MCF 10A (cell line): Measurements from ENCODE around the gene PLCZ1. TPM values are rescaled to one million over a fixed set of nuclear protein-coding genes. Genes with fewer than 3 reads are reported as not detected.

Experiments
- BruUV-seq: library from RNA; stranded (reverse); fragments of 400-500 nt; replicated peaks from 2 replicates; lab custom pipeline; 2021; lab: Mats Ljungman, UMichigan
- CTCF ChIA-PET: fragments of 300-600 bp; sonication (Branson Sonifier 250); formaldehyde crosslinking; extraction: SDS; loops from one replicate; lab custom pipeline; 2021; ENCODE audit warnings: antibody characterized with exemption, inconsistent platforms; lab: Yijun Ruan, JAX
- POLR2A ChIA-PET: fragments of 300-600, 350-650 bp; sonication (Branson Sonifier 250); formaldehyde crosslinking; extraction: SDS; loops from one replicate; lab custom pipeline; 2020; ENCODE audit warnings: antibody characterized with exemption, inconsistent platforms; lab: Yijun Ruan, JAX
- DNase-seq: peaks from one replicate; pipeline ENCODE4 v3.0.0-alpha.2; 2018; ENCODE audit not compliant: unreplicated experiment
- H3K27ac Mint-ChIP-seq: one replicate; pipeline ENCODE4 v1.8.0; 2022; ENCODE audit warnings: mild to moderate bottlenecking, low read depth, mixed read lengths; ENCODE audit not compliant: unreplicated experiment
- H3K27me3 Mint-ChIP-seq: one replicate; pipeline ENCODE4 v1.8.0; 2022; ENCODE audit warnings: mixed read lengths; ENCODE audit not compliant: insufficient read depth, unreplicated experiment
- H3K36me3 Mint-ChIP-seq: one replicate; pipeline ENCODE4 v1.8.0; 2022; ENCODE audit warnings: mild to moderate bottlenecking, moderate library complexity, mixed read lengths; ENCODE audit not compliant: insufficient read depth, unreplicated experiment
- H3K4me1 Mint-ChIP-seq: one replicate; pipeline ENCODE4 v1.8.0; 2022; ENCODE audit warnings: mixed read lengths; ENCODE audit not compliant: insufficient read depth, unreplicated experiment
- H3K4me3 Mint-ChIP-seq: one replicate; pipeline ENCODE4 v1.8.0; 2022; ENCODE audit warnings: mild to moderate bottlenecking, moderate library complexity, mixed read lengths; ENCODE audit not compliant: unreplicated experiment
- H3K9me3 Mint-ChIP-seq: one replicate; pipeline ENCODE4 v1.8.0; 2022; ENCODE audit warnings: mixed read lengths; ENCODE audit not compliant: unreplicated experiment
- CTCF ChIP-seq: fragments of 200-600 bp; IDR thresholded peaks from one replicate; pipeline ENCODE4 v1.8.0; 2022; ENCODE audit warnings: antibody characterized with exemption, mild to moderate bottlenecking; ENCODE audit not compliant: unreplicated experiment
- intact Hi-C: fragments of 100-400 bp; cut with micrococcal nuclease; formaldehyde crosslinking; loops from 2 replicates; pipeline ENCODE4 v1.14.1; 2022
- total RNA-seq: library from RNA; stranded (reverse); gene quantifications from 2 replicates; pipeline ENCODE4 v1.2.3, GENCODE V29; 2022

The PLCZ1 gene
- total RNA-seq, 1 experiment from 2014 or later = not detected

GRCh38 chr12:18751866-18752265, 14.1 kb upstream of the PLCZ1 start:
- H3K27me3 Mint-ChIP-seq = no peaks in the 10 kb centered on the region
- no peak for DNase-seq
- CTCF ChIA-PET = interaction anchor here (1.0 kb wide), 1 partner anchor 20 kb away, joined by 3 read pairs; no protein-coding TSS in a partner anchor
- H3K9me3 Mint-ChIP-seq = no peaks in the 10 kb centered on the region
- TF ChIP-seq CTCF = no peak
- H3K4me1 Mint-ChIP-seq = no peaks in the 10 kb centered on the region
- no peak overlapping the region for H3K4me3 Mint-ChIP-seq
- intact Hi-C loops = no loop called here
- POLR2A ChIA-PET = interaction anchor here (0.6 kb wide), 1 partner anchor 602 kb away, joined by 3 read pairs; no protein-coding TSS in a partner anchor
- H3K36me3 Mint-ChIP-seq = no peaks in the 10 kb centered on the region
- H3K27ac Mint-ChIP-seq = no peak overlapping the region
- BruUV-seq = no TSS peak

- intact Hi-C loops = no loop called here
- no peaks in the 10 kb centered on the region for H3K4me1 Mint-ChIP-seq
- ChIA-PET CTCF (no interaction called here), POLR2A (no interaction called here)
- BruUV-seq = no TSS peak
- no peaks in the 10 kb centered on the region for H3K36me3 Mint-ChIP-seq
- H3K27me3 Mint-ChIP-seq = no peaks in the 10 kb centered on the region
- H3K4me3 Mint-ChIP-seq = no peak overlapping the region
- DNase-seq = peak; percentile 16
- TF ChIP-seq CTCF = no peak
- H3K27ac Mint-ChIP-seq = no peak overlapping the region
- no peaks in the 10 kb centered on the region for H3K9me3 Mint-ChIP-seq
These were observed 12.3 kb upstream of the PLCZ1 start for GRCh38 chr12:18750085-18750484.

- TF ChIP-seq CTCF = no peak
- Mint-ChIP-seq H3K27ac (no peak overlapping the region), H3K4me1 (no peaks in the 10 kb centered on the region), H3K4me3 (no peak overlapping the region), H3K36me3 (no peaks in the 10 kb centered on the region), H3K9me3 (no peaks in the 10 kb centered on the region), H3K27me3 (no peaks in the 10 kb centered on the region)
- CTCF ChIA-PET = no interaction called here
- no peak for DNase-seq
- POLR2A ChIA-PET = no interaction called here
- no TSS peak for BruUV-seq
- intact Hi-C loops = no loop called here
These were observed 11.7 kb upstream of the PLCZ1 start for GRCh38 chr12:18749386-18749957.

- DNase-seq = no peak
- CTCF ChIA-PET = no interaction called here
- Mint-ChIP-seq H3K4me3 (no peak overlapping the region), H3K27me3 (no peaks in the 10 kb centered on the region), H3K9me3 (no peaks in the 10 kb centered on the region), H3K4me1 (no peaks in the 10 kb centered on the region), H3K36me3 (no peaks in the 10 kb centered on the region), H3K27ac (no peak overlapping the region)
- intact Hi-C loops = no loop called here
- POLR2A ChIA-PET = interaction anchor here (0.6 kb wide), 1 partner anchor 552 kb away, joined by 4 read pairs; no protein-coding TSS in a partner anchor
- BruUV-seq = no TSS peak
- TF ChIP-seq CTCF = no peak
These were observed 10.1 kb upstream of the PLCZ1 start for GRCh38 chr12:18747895-18748294.
